Measurements from ENCODE around the gene SLC25A25. TPM values are rescaled to one million over a fixed set of nuclear protein-coding genes. Genes with fewer than 3 reads are reported as not detected.

The SLC25A25 gene
- total RNA-seq, 1 donor: 47.5 TPM

GRCh38 chr9:128101690-128102089, 33.7 kb downstream of the SLC25A25 start:
- DNase-seq (ENCODE audit: low read depth): no peak
- no peak overlapping the region for H3K4me3 ChIP-seq (ENCODE audit: low read depth, low read length)
- TF ChIP-seq, protein P1, sequence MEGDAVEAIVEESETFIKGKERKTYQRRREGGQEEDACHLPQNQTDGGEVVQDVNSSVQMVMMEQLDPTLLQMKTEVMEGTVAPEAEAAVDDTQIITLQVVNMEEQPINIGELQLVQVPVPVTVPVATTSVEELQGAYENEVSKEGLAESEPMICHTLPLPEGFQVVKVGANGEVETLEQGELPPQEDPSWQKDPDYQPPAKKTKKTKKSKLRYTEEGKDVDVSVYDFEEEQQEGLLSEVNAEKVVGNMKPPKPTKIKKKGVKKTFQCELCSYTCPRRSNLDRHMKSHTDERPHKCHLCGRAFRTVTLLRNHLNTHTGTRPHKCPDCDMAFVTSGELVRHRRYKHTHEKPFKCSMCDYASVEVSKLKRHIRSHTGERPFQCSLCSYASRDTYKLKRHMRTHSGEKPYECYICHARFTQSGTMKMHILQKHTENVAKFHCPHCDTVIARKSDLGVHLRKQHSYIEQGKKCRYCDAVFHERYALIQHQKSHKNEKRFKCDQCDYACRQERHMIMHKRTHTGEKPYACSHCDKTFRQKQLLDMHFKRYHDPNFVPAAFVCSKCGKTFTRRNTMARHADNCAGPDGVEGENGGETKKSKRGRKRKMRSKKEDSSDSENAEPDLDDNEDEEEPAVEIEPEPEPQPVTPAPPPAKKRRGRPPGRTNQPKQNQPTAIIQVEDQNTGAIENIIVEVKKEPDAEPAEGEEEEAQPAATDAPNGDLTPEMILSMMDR (IDR thresholded peaks at IDR 0.05; ENCODE audit: insufficient read depth, low read depth, low read length): no peak

DNA sequence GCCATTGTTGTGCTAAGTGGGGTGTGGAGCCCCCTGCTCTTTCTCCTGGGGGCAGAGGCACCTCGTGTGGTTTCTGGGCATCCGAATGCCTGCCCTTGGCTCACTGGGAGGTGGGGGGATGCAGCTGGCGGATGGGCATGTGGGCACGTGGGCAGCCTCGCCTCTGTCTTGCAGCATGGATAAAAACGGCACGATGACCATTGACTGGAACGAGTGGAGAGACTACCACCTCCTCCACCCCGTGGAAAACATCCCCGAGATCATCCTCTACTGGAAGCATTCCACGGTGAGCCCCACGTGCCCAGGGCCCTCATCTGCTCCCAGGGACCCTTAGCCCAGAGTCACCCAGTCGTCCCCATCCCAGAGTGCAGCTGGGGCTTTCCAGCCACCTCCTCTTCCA, 34.2 kb downstream of the SLC25A25 start:
- TF ChIP-seq, protein P1 (IDR thresholded peaks at IDR 0.05; ENCODE audit: insufficient read depth, low read depth, low read length): no peak
- no peak overlapping the region for H3K4me3 ChIP-seq (ENCODE audit: low read depth, low read length)
- DNase-seq (ENCODE audit: low read depth): no peak

DNA sequence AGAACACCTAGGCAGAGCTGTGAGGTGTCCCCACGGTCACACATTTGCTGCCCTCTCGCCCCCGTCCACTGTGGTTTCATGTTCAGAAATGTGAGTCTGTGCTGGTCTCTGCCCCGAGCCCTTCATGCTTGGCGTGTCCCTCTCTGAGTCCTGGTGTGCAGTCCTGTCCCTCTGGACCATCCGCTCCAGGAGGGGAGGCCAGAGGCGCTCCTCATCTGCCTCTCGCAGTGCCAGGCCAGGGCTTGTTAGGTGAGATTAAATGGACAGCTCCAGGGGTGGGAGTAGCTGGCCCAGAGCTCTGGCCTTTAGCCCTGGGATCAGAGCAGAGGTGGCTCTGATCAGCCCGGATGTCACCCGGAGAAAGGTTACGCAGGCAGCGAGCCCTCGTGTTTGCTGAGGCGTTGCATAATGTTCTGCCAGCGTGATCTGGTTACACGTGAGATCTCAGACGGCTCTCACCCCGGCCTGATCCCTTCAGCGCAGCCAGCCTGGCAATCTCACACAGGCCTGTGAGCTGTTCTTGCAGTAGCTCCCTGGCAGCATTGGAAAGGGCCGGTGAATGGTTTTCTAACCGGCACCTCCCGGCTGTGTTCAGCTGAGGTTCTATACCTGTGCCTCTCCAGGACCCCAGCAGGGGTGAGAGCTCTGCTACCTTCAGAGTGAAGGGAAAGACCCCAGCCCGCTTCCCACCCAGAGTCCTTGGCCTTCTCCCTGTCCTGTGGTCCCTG, 35.0 kb downstream of the SLC25A25 start:
- no peak for DNase-seq (ENCODE audit: low read depth)
- H3K4me3 ChIP-seq (ENCODE audit: low read depth, low read length): no peak overlapping the region

GRCh38 chr9:128103589-128103962, 35.5 kb downstream of the SLC25A25 start:
- TF ChIP-seq, protein P1 (IDR thresholded peaks at IDR 0.05; ENCODE audit: insufficient read depth, low read depth, low read length): peak; percentile 19
- no peak overlapping the region for H3K4me3 ChIP-seq (ENCODE audit: low read depth, low read length)
- DNase-seq (ENCODE audit: low read depth): no peak

More for the DNA sequence above, 35.0 kb downstream of the SLC25A25 start:
- TF ChIP-seq, protein P1 (IDR thresholded peaks at IDR 0.05; ENCODE audit: insufficient read depth, low read depth, low read length): no peak

DNA sequence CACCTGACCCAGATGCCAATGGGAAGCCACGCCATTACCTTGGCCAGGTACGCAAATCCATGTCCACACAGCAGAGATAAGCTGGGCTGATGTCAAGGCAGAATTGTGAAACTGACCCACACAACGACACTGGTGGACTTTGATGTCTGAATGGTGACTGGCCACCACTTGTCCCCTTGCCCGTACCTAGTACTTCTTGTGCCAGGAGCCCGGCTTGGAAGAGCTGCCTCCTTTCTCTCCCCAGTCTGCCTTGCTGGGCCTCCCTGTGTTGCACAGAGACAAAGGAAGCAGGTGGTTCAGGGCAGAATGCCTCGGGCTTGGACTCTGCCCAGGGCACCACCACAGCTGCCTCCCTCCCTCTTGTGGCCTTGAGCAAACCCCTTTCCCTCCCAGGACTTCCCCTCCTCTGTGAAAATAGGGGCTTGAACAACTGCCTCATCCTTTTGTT, 36.2 kb downstream of the SLC25A25 start:
- TF ChIP-seq, protein P1 (IDR thresholded peaks at IDR 0.05; ENCODE audit: insufficient read depth, low read depth, low read length): no peak
- DNase-seq (ENCODE audit: low read depth): no peak
- no peak overlapping the region for H3K4me3 ChIP-seq (ENCODE audit: low read depth, low read length)

DNA sequence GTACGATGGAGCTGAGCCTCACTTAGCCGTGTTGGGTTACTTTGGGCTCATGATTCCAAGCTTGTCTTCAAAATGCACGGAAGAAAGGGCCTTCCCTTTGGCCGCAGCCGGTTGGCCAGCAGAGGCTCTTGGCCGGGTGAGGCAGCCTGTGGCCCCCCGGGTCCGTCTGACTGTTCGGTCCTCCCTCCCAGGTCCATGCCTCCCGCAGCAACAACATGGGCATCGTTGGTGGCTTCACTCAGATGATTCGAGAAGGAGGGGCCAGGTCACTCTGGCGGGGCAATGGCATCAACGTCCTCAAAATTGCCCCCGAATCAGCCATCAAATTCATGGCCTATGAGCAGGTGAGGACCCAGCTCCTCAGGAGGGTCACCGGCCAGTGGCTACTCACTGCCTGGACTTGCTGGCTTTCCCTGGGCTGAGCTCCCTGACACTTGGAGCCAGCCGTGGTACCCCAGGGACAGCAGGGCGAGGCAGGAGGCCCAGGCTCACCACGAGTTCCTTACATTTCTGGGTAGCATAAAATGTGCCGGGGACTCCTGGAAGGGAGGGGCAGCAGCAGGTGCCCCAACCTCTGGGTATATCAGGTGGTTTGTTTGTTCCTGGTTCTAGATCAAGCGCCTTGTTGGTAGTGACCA, 37.6 kb downstream of the SLC25A25 start:
- TF ChIP-seq, protein P1 (IDR thresholded peaks at IDR 0.05; ENCODE audit: insufficient read depth, low read depth, low read length): no peak
- no peak for DNase-seq (ENCODE audit: low read depth)

More for the DNA sequence above, 37.6 kb downstream of the SLC25A25 start:
- no peak overlapping the region for H3K4me3 ChIP-seq (ENCODE audit: low read depth, low read length)
